HG03575 (cell line): ENCODE measurements around the gene RBFOX1.

Experiments
- ATAC-seq: cut with Tn5 transposase; IDR thresholded peaks from one replicate; pipeline ENCODE4 v1.9.1; 2021; ENCODE audit not compliant: unreplicated experiment, insufficient number of reproducible peaks, low FRiP score; ENCODE audit errors: extremely low read depth

RBFOX1 gene

DNA sequence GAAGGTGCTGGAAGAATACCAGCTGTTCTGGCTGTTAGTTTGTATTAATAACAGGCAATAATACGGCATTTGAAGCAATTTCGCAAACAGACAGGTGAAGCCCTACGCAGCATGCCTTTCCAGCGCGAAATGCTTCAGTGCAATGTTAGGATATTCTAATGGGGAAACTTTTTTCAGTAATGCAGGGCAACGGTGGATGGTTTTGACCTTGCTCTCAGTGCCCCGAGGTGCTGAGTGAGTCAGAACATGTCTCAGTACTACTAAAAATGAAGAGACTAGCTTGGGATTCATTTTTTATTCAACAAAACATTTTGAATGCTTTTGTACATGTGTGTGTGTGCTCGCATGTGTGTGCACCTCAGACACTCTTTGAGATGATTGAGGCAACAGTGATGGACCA, 172.2 kb downstream of the RBFOX1 start:
- no peak for ATAC-seq

DNA sequence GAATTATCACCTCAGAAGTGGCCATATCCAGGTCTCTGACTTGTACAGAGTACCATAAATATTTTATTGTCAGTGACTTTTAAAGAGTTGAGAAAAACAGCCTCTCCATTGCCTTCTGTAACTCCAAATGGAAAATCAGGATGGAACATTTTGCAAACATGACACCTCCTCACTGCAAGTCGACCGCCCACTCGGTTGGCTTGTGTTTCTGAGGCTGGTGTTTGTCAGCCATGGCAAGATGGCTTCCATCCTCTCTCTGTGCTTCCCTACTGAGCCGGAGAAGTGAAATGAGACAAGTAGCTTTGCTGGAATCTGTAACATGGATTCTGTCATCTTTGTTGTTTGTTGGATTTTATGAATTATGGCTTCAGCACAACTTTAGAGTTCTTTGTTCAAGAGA, 172.8 kb downstream of the RBFOX1 start:
- no peak for ATAC-seq

DNA sequence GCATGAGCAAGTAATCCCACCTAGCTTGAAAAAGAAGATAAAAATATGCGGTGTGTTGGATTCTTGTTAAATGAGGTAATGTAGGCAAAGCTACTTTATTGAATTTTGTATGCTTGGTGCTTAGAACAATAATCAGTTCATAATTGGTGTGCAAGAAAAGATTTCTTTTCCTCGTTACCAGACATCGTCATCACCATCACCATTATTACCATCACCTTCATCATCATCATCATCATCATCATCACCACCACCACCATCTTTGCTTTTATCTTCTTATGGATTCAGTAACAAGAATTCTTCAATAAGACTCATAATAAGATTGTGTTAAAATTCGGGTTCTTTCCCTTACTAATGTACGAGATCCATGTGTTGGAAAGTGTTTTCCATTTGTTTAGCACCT, 173.7 kb downstream of the RBFOX1 start:
- ATAC-seq = no peak

DNA sequence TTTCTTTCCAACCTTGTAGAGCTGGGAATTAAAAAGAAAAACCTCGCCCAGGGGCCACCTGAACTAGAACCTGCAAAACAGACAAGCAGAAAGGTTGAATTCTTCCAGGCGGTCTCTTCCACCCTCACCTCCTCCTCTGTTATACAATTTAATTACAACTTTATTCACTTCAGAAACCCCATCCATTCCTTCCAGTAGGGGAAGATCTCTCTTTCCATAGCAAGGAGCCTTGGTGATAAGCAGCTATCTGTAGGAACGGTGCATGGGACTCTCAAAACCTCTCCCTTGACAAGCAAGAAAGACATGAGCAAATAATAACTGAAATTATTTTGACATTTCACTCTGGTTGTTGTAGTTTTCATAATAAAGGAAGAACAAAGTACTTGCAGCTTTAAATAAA, 176.0 kb downstream of the RBFOX1 start:
- ATAC-seq = no peak

DNA sequence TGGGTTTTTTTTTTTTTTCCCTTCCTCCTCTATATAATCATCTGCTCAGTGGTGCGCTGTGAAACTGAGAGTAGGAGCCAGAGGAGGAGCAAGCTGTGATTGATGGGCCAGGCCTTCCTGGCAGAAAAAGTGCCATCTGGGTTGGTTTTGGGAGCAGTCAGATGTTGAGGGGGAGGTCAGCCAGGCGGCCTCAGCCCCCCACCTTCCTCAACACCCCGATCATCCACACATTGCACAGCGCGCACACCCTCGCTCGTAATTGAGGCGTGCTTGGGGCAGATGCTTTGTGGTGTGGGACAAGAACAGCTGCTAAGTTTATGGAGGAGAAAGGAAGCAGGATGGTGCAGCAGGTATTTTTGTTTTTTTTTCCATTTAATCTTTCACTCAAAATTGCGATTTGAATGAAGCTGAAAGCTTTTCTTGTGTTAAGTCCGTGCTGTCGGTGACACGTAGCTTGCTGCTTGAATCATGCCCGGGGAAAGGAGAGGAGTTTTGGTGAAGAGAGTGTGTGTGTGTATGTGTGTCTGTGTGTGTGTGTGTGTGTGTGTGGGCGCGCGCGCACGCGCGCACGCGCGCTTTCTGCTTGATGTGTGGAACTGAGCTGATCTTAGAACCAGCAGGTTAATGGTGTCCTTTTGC, 177.4 kb downstream of the RBFOX1 start:
- no peak for ATAC-seq

DNA sequence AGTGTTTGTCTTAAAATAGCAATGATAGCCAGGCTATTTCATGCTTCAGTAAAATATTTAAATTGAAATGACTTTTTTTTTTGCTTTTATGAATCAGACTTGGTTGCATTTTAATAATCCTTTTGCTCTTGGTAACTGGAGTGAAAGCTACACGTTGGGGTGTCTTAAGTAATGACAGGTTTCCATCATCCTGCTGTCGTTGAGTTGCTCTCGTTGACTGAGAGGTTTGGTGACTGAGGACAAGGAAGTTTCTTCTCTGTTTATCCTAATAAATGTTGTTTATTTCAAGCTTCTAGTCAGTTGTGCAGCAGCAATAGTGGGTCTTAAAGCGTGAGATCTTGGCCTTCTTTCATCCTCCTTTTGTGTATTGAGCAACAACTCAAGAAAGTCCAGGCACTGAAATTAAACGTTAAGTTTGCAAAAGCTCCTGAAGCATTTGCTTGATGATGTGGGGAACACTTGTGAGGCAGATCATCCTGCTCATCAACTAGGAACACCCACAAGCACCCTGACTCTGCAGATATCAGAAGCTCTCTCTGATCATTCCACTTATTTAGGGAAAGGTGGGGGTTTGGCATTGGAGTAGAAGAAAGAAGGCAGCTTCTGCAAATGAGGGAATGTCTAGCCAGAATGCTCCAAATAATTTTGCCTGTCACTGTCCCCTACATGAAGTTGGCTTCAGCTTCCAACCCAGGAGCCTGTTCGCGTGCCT, 179.1 kb downstream of the RBFOX1 start:
- no peak for ATAC-seq

DNA sequence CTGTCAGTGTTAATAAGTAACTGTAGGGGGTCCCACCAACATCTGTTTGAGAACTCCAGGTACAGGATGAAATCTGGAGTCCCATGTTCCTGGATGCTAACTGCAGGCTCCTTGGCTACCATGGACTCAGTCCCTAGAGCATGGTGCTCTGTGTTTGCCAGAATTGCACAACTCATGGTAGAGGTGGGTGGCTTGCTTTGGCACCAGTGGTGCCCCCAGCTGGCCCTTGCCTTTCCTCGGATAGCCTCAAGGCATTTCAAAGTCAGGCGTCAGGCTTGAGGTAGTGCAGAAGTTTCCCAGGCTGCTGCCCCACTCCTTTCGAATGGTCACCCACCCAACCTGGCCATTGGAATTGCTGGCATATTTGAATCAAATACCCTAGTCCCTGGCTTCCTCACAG, 179.9 kb downstream of the RBFOX1 start:
- ATAC-seq = no peak

DNA sequence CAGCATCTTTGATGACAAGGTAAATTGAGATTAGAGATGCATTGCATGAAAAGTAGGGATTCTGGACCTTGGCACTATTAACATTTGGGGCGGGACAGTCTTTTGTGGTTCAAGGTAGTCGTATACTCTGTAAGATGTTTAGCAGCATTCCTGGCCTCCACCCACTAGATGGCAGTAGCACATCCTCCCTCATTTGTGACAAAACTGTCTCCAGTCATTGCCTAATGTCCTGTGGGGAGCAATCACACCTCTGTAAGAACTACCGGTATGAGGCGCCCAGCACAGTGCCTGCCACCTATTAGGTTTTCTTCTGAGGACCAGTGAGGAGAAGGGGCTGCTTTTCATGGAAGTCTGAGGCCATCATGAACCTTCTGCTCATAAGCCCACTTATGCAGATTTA, 180.8 kb downstream of the RBFOX1 start:
- ATAC-seq = no peak

DNA sequence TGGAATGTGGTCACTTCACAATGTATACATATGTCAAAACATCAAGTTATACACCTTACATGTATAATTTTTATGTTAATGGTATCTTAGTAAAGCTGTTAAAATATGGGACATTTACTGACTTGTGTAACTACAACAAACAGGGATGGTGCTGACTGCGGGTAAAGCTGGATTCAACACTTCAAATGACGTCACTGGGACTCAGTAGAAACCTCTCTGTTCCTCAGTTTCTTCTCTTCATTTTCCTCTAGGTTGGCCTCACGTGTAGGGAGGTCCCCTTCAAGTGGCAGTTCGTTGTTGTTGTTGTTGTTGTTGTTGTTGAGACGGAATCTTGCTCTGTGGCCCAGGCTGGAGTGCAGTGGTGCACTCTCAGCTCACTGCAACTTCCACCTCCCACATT, 182.9 kb downstream of the RBFOX1 start:
- ATAC-seq = no peak

DNA sequence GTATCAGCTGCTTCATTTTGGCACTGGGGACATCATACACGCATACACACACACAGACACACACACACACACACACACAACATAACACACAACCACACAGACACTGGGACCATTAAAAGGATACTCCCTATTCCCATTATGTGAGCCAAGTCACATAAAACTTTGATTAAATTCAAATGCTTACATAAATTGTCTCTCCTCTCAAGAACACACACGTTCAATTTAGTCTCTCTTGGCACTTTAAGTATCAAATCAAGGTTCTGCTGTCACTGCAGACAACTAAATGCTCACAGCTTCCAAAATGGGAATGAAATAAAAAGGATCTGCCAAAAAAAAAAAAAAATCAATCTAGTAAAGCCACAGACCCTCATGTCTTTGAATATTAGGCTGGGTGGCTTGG, 184.9 kb downstream of the RBFOX1 start:
- ATAC-seq = no peak

DNA sequence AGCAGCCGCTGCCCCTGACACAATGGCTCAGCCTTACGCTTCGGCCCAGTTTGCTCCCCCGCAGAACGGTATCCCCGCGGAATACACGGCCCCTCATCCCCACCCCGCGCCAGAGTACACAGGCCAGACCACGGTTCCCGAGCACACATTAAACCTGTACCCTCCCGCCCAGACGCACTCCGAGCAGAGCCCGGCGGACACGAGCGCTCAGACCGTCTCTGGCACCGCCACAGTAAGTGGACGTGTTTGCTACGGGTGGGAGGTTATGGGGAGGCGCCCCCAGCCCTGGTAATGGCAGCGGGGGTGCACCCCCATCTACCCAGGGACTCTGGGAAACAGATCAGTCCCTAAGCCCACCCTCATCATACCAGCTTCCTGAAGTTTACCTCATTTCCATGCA, 185.5 kb downstream of the RBFOX1 start:
- no peak for ATAC-seq

DNA sequence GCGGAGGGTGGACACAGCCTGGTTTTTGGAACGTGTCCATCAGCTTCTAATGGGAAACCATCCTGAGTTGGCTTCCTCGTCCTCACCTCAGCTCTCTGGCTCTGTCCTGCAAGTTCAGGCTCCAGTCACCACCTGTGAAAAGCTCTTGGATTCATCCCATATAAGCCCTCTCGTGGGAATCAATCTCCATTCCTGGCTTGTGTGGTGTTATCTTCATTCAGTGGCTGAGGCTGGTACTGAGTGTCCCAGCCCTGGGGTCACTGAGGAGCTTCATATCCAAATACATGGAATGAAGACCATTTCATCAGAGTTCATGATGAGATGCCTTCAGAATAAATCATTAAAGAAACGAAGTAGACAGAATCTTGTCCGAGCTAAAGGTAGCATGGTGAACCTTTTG, 189.2 kb downstream of the RBFOX1 start:
- ATAC-seq = no peak

DNA sequence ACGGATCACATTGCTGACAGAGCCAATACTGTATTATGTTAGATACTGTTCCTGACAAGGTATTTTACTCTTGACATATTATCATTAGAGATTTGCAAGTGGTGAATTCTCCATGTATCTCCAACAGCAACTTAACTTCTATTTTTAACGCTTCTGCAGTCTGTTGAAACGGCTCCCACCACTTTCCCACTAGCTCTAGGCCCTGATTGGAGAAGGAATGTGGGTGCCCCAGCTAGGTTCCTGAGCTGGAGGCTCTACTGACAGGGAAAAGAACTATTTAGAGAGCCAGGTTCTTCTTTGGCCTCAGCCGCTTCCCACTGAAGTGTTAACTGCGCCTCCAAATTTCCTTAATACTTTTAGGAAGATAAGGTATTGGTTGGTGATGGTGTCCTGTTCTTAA, 191.8 kb downstream of the RBFOX1 start:
- no peak for ATAC-seq

DNA sequence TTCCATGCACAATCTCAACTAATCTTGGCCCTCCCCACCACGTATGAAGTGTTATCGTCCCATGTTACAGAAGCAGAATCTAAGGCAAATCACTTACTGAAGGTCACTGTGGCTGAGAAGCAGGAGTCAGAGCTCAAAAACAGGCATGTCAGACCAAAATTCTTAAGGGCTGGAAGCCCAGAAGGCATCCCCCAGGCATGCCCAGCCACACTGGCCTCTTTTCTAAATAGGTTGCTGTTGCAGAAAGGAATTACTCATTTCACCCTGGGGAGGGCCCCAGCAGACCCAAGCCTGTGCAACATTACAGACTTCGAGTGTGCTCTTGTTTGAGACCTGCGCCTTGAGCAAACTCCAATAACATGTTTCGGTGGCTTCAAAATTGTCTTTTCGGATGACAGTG, 194.1 kb downstream of the RBFOX1 start:
- no peak for ATAC-seq

DNA sequence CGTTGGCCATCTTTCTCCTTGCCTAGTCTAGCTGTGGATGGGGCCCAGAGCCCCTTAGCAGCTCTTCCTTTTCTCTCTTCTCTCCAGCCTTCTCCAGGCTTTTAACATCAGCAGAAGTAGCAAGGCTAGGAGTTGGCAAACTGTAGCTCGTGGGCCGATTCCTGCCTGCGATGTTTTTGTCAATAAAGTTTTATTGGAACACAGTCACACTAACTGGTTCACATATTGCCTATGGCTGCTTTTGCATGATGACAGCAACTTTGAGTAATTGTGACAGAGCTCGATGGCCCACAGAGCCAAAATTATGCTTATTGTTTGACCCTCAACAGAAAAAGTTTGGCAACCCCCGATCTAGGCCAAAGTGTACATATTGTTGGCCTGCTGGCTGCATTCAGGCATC, 199.9 kb downstream of the RBFOX1 start:
- no peak for ATAC-seq

DNA sequence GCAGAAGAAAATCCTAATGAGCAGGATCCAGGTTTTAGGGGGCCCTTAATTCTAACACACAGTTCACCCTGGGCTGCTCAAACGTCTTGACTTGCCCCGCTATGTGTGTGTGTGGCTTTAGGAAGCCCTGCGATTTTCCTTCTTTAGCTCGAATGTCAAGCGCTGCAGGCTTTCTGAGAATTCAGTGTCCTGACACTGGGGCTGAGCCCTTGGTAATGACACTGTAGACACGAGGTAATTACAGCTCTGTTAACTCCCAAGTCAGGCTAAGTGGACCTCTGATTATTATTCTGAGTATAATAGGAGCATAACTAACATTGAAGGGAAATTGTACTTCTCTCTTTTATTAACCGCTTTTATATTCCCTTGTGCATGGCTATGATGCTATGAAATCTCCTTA, 202.1 kb downstream of the RBFOX1 start:
- ATAC-seq = no peak

DNA sequence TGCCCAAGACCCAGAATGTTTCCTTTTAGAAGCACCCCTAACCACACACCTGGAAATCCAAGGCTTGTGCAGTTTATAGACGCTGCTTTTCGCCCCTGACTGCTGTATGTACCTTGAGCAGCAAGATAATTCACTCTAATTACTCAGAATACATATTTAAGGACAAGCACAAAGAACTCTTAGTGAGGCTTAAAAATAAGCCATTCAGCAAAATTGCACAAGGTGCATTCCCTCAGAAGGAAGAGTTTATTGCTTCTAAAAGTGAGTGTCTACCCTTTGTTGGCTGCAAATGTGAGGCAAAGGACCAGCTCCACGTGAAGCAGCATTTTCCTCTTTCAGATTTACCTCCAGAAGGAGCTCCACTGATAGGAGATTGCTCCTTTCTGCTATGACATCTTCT, 208.4 kb downstream of the RBFOX1 start:
- no peak for ATAC-seq

DNA sequence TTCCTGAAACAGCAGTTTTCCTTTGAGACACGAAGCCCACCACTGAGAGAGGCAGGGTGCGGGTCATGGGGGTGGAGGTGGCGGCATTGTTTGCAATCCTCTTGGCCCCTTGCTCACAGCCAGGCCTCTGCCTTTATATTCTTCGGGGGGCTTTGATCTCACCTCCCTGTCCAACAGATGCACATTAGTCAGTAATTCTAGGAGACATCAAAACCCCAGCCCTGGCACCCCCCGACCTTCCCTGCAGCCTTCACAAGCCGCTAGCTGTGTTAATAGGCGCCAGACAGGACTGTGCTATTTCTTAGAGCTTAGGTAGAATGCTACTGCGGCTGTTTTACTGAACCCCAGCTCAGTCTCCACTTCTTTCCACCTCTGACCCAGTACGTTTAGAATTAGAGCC, 212.6 kb downstream of the RBFOX1 start:
- no peak for ATAC-seq

DNA sequence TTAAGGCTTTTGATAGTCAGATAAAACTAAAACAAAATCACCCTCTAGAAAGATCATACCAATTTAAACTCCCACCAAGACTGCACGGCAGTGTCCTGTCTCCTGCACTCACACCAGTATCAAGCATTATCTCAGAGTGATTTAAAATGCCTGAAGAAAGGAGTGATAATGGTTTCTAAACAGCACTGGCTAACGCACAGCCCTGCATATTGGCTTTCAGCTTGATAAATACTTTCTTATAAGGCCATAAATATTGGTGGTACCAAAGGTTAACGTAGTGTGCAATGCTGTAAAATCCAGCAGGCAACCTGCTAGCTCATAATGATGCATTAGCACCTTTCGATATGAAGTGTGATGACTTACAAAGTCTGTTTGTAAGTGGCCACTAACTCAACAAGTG, 214.3 kb downstream of the RBFOX1 start:
- ATAC-seq = no peak

DNA sequence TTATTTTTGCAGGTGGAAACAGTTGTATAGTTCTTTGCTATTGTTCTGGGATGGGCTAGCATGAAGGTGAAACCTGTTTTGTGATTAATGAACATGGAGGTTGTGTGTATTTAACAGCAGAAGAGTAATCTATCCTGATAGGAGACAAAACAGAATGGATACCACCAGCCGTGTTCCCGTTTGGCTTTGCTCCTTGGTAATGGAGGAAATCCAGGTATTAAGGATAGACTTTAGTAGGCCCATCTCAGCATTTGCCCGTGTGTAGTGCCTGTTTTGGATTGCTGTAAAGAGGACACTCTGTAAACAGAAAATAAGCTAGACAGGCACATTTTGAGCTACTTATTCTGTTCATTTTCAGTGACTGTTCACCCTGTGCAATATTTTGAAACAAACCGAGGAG, 215.1 kb downstream of the RBFOX1 start:
- no peak for ATAC-seq

DNA sequence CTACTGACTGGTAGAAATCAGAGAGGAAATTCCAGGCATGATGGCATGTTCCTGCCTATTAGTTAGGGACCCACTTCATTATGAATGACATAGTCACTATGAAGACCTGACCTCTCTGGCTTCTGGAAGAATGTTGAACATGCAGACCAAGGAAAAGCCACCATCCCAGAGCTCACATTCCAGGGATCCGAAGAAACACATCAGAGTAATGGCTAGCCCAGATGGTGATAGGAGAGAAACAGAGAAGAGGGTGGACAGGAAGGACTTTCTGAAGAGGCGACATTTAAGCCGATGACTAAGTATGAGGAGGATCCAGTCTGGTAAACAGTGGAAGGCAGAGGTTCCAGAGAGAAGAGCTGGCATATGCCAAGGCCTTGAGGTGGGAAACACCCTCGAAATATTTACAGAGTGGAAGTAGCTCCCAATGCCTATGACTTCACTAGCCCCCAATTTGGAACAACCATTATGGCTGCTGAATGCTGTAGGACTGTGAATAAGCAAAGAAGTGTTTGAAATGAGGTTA, 216.2 kb downstream of the RBFOX1 start:
- no peak for ATAC-seq
